ENCODE measurements around the gene FLOT2.

GRCh38 chr17:28865946-28866752 is 31.4 kb downstream of the FLOT2 start:
- no peak for TF ChIP-seq CTCF (IDR thresholded peaks at IDR 0.05)
- TF ChIP-seq POLR2AphosphoS5 (IDR thresholded peaks at IDR 0.05), result no peak
